Large intestine (tissue), 3 donors: ENCODE results near the gene LGALSL. TPM values are rescaled to one million over a fixed set of nuclear protein-coding genes. Genes with fewer than 3 reads are reported as not detected.
A peak's percentile ranks its signal among the peaks of the same experiment; 100 is the strongest.

Experiments
- DNase-seq, 2 donors: peaks; one replicate each; pipeline versions ENCODE4 v3.0.0 to v3.0.0-alpha.2; 2013
- H3K27ac ChIP-seq: one replicate; pipeline ENCODE4 v1.5.1; 2013; ENCODE audit warnings: low read length
- H3K27me3 ChIP-seq: 2 replicates; pipeline ENCODE4 v1.6.1; 2013; ENCODE audit warnings: low read length; ENCODE audit not compliant: control insufficient read depth, insufficient read depth
- H3K36me3 ChIP-seq: 2 replicates; pipeline ENCODE4 v1.6.1; 2013; ENCODE audit warnings: low read length; ENCODE audit not compliant: control insufficient read depth, insufficient read depth
- H3K4me1 ChIP-seq: one replicate; pipeline ENCODE4 v1.6.1; 2013; ENCODE audit warnings: low read length; ENCODE audit not compliant: control insufficient read depth, insufficient read depth
- H3K4me3 ChIP-seq: one replicate; pipeline ENCODE4 v1.5.1; 2013; ENCODE audit warnings: low read length
- H3K9me3 ChIP-seq: one replicate; pipeline ENCODE4 v1.6.1; 2013; ENCODE audit warnings: mild to moderate bottlenecking, low read depth, low read length, moderate library complexity; ENCODE audit not compliant: control insufficient read depth
- WGBS: methylation state at CpG from one replicate; pipeline ENCODE4 v1.1.5; 2013; ENCODE audit warnings: low lambda C conversion rate; ENCODE audit not compliant: insufficient coverage; 5-methylcytosine and 5-hydroxymethylcytosine counted together
- polyA plus RNA-seq: library from polyadenylated mRNA; unstranded; fragments of 120-200 nt; gene quantifications from one replicate; pipeline ENCODE4 v1.2.1, GENCODE V29; 2013

The LGALSL gene
- polyA plus RNA-seq, 1 donor, result 20.8 TPM

DNA sequence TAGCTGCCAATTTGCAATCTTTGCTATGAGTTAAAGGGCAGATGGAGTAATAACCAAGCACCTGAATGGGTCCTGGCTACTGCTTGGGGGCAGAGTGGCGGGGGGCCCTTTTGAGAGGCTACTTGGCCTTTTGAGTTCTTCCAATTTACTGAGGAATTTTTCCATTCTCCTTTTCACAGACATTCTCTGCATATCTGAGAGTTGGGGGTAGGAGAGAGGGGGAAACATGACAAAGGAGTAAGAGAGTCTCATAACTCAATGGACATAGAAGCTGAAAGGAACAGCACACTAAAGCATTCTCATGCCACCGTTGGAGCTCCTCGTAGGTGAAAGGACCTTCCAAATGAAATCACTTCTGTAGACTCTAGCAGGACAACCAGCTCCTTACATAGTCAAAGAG is 16.1 kb downstream of the LGALSL start:
- H3K27ac ChIP-seq, result peak overlapping the region; percentile 54
- H3K4me1 ChIP-seq, result peaks cover 37% of the 10 kb centered on the region
- no peaks in the 10 kb centered on the region for H3K9me3 ChIP-seq
- DNase-seq, result no peak
- H3K27me3 ChIP-seq, result no peaks in the 10 kb centered on the region
- H3K4me3 ChIP-seq, result no peak overlapping the region
- WGBS, result no CpG with 5 or more reads among the region's 3 CpGs
- H3K36me3 ChIP-seq, result no peaks in the 10 kb centered on the region

GRCh38 chr2:64470766-64471295 is 16.9 kb downstream of the LGALSL start:
- DNase-seq, result peak; percentile 75 to 85
- no peaks in the 10 kb centered on the region for H3K27me3 ChIP-seq
- H3K27ac ChIP-seq, result peak overlapping the region; percentile 54
- peaks cover 37% of the 10 kb centered on the region for H3K4me1 ChIP-seq
- no peak overlapping the region for H3K4me3 ChIP-seq
- H3K36me3 ChIP-seq, result no peaks in the 10 kb centered on the region
- WGBS, result 60% methylated on average over 1 of the region's 6 CpGs
- H3K9me3 ChIP-seq, result no peaks in the 10 kb centered on the region

GRCh38 chr2:64471600-64471999 is 17.6 kb downstream of the LGALSL start:
- Histone ChIP-seq H3K27me3 (no peaks in the 10 kb centered on the region), H3K27ac (peak overlapping the region; percentile 54), H3K36me3 (no peaks in the 10 kb centered on the region), H3K9me3 (no peaks in the 10 kb centered on the region), H3K4me3 (no peak overlapping the region), H3K4me1 (peaks cover 37% of the 10 kb centered on the region)
- DNase-seq, result peak; percentile 76 to 85
- WGBS, result no CpG with 5 or more reads among the region's 4 CpGs

DNA sequence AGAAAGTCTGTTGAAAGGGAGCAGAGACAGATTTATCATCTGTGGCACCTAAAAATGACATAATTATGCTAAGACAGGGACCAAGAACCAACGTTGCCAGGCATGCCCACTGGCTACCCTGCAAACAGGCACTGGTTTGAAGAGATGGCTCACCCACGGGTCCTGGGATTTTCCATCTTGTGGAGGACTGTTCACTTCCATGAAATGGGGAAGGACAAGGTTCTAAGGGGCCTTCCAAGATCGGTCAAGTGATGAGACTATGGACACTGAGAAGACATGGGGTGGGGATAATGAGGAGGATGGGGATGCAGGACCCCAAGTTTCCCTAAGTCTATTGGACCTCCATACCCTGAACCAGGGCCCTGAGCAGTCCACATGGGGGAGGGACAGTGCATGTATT is 18.9 kb downstream of the LGALSL start:
- no peaks in the 10 kb centered on the region for H3K36me3 ChIP-seq
- no peaks in the 10 kb centered on the region for H3K9me3 ChIP-seq
- H3K4me3 ChIP-seq, result no peak overlapping the region
- H3K4me1 ChIP-seq, result peaks cover 37% of the 10 kb centered on the region
- H3K27me3 ChIP-seq, result no peaks in the 10 kb centered on the region
- H3K27ac ChIP-seq, result no peak overlapping the region
- no peak for DNase-seq
- WGBS, result no CpG with 5 or more reads among the region's 3 CpGs

GRCh38 chr2:64474121-64474571 is 20.2 kb downstream of the LGALSL start:
- no peak overlapping the region for H3K4me3 ChIP-seq
- peaks cover 37% of the 10 kb centered on the region for H3K4me1 ChIP-seq
- no peaks in the 10 kb centered on the region for H3K36me3 ChIP-seq
- WGBS, result no CpG with 5 or more reads among the region's 4 CpGs
- H3K27ac ChIP-seq, result peak overlapping the region; percentile 76
- peak; percentile 61 to 81 for DNase-seq
- H3K9me3 ChIP-seq, result no peaks in the 10 kb centered on the region
- no peaks in the 10 kb centered on the region for H3K27me3 ChIP-seq

DNA sequence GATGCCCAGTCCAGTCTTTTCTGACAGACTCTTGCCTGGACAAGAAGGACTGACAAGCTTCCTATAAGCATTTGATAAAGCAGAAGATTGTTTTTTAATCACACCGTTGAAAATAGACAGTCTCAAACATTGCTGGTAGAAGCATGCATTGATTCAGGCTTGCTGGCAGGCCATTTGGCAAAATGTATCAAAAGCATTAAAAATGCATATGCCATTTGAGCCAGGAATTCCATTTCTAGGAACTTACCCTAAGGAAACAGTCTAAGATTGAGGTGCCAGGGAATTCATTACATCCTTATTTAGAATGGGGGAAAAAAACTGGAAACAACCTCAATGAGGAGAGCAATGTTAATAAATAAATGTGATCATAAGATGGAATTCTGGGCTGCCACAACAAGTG is 20.7 kb downstream of the LGALSL start:
- 80% methylated on average over 1 of the region's 1 CpG for WGBS
- Histone ChIP-seq H3K4me3 (no peak overlapping the region), H3K27ac (peak overlapping the region; percentile 76), H3K36me3 (no peaks in the 10 kb centered on the region), H3K4me1 (peaks cover 37% of the 10 kb centered on the region), H3K27me3 (no peaks in the 10 kb centered on the region), H3K9me3 (no peaks in the 10 kb centered on the region)
- DNase-seq, result no peak

DNA sequence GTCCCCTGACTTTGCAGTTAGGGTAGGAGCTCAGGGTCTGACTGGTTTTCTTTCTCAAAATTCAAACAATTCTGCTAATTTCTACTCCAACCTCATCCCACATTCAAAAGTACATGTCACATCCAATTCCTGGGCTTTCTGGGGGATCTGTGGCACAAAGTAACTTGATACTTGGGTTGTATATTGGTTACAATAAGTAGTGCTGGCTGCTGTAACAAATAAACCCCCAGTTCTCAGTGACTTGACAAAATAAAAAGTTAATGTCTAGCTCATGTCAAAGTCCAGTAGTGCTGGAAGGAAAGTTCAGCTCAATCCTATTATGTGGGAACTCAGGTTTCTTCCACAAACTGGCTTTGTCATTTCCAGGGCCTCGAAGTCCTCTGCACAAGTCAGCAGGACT is 23.1 kb downstream of the LGALSL start:
- no peak overlapping the region for H3K4me3 ChIP-seq
- no peak for DNase-seq
- no peak overlapping the region for H3K27ac ChIP-seq
- no peaks in the 10 kb centered on the region for H3K27me3 ChIP-seq
- H3K4me1 ChIP-seq, result peaks cover 19% of the 10 kb centered on the region
- H3K9me3 ChIP-seq, result no peaks in the 10 kb centered on the region
- WGBS, result 100% methylated on average over 1 of the region's 1 CpG
- no peaks in the 10 kb centered on the region for H3K36me3 ChIP-seq

DNA sequence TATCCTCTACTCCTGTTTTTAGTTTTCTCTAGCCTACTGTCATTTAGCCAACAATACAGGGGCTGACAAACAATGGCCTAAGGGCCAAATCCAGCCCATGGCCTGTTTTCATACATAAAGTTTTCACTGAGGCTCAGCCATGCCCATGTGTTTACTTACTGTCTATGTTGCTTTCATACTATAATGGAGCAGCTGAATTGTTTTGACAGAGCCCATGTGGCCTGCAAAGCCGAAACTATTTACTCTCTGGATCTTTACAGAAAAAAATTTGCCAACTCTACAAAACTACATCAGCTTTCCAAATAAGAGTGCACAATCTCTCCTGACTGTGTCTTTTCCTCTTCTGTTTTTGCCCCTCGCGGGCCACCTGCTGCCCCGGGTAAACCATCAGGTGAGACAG is 24.0 kb downstream of the LGALSL start:
- Histone ChIP-seq H3K27ac (no peak overlapping the region), H3K36me3 (no peaks in the 10 kb centered on the region), H3K4me1 (peaks cover 21% of the 10 kb centered on the region), H3K27me3 (no peaks in the 10 kb centered on the region), H3K9me3 (no peaks in the 10 kb centered on the region), H3K4me3 (no peak overlapping the region)
- WGBS, result no CpG with 5 or more reads among the region's 4 CpGs
- DNase-seq, result no peak

GRCh38 chr2:64478502-64479230 is 24.7 kb downstream of the LGALSL start:
- Histone ChIP-seq H3K36me3 (no peaks in the 10 kb centered on the region), H3K4me3 (no peak overlapping the region), H3K27me3 (no peaks in the 10 kb centered on the region), H3K4me1 (peaks cover 14% of the 10 kb centered on the region), H3K27ac (no peak overlapping the region), H3K9me3 (no peaks in the 10 kb centered on the region)
- DNase-seq, result no peak
- WGBS, result 57% methylated on average over 1 of the region's 3 CpGs

GRCh38 chr2:64479259-64480117 is 25.5 kb downstream of the LGALSL start:
- Histone ChIP-seq H3K27me3 (no peaks in the 10 kb centered on the region), H3K4me3 (no peak overlapping the region), H3K9me3 (no peaks in the 10 kb centered on the region), H3K4me1 (peaks cover 8% of the 10 kb centered on the region), H3K27ac (no peak overlapping the region), H3K36me3 (no peaks in the 10 kb centered on the region)
- no CpG with 5 or more reads among the region's 10 CpGs for WGBS
- DNase-seq, result peak in 1 of 2 donors; percentile 56
